Karpas-422 (cell line): ENCODE measurements around the gene NLRP11. TPM values are rescaled to one million over a fixed set of nuclear protein-coding genes. Genes with fewer than 3 reads are reported as not detected.
A peak's percentile ranks its signal among the peaks of the same experiment; 100 is the strongest.
"Not testable (repeated sequence)": the region's sequence is repeated elsewhere in the genome, so short reads cannot be mapped to it uniquely, and the experiment has no call there.

Source experiments
- DNase-seq: peaks from one replicate; pipeline ENCODE4 v3.0.0-alpha.2; 2015
- H2AFZ ChIP-seq: fragments of 200-600 bp; sonication (generic); 2 replicates; pipeline ENCODE4 v1.6.1; 2014; ENCODE audit warnings: antibody characterized with exemption, low read length, mixed read lengths
- H3K27ac ChIP-seq: fragments of 200-600 bp; sonication (generic); 2 replicates; pipeline ENCODE4 v1.5.1; 2014; ENCODE audit warnings: mild to moderate bottlenecking, low read length, moderate library complexity
- H3K27me3 ChIP-seq: fragments of 200-600 bp; sonication (generic); 2 replicates; pipeline ENCODE4 v1.6.1; 2014; ENCODE audit warnings: low read length, mixed read lengths
- H3K36me3 ChIP-seq: fragments of 200-600 bp; sonication (generic); 2 replicates; pipeline ENCODE4 v1.6.1; 2014; ENCODE audit warnings: low read length, mixed read lengths; ENCODE audit not compliant: insufficient read depth
- H3K4me1 ChIP-seq: fragments of 200-600 bp; sonication (generic); 2 replicates; pipeline ENCODE4 v1.6.1; 2014; ENCODE audit warnings: mild to moderate bottlenecking, low read length, mixed read lengths
- H3K4me2 ChIP-seq: fragments of 200-600 bp; sonication (generic); 2 replicates; pipeline ENCODE4 v1.6.1; 2014; ENCODE audit warnings: low read length, low read depth, mild to moderate bottlenecking; ENCODE audit not compliant: poor library complexity, severe bottlenecking
- H3K4me3 ChIP-seq: fragments of 200-600 bp; sonication (generic); 2 replicates; pipeline ENCODE4 v1.5.1; 2014; ENCODE audit warnings: mild to moderate bottlenecking, antibody characterized with exemption, low read length, mixed read lengths
- H3K79me2 ChIP-seq: fragments of 200-600 bp; sonication (generic); 2 replicates; pipeline ENCODE4 v1.6.1; 2014; ENCODE audit warnings: mild to moderate bottlenecking, low read length, mixed read lengths
- H3K9ac ChIP-seq: fragments of 200-600 bp; sonication (generic); 2 replicates; pipeline ENCODE4 v1.6.0; 2014; ENCODE audit warnings: low read length
- H3K9me2 ChIP-seq: fragments of 200-600 bp; sonication (generic), shearing (Covaris generic); replicated peaks from 2 replicates; pipeline ENCODE4 v1.6.0; 2014; ENCODE audit warnings: mild to moderate bottlenecking, low read length, moderate library complexity; ENCODE audit not compliant: insufficient read depth
- H3K9me3 ChIP-seq: fragments of 300-700, 200-600 bp; sonication (generic); 2 replicates; pipeline ENCODE4 v1.6.1; 2014; ENCODE audit warnings: low read length, mixed read lengths
- H4K20me1 ChIP-seq: fragments of 200-600 bp; sonication (generic); 2 replicates; pipeline ENCODE4 v1.6.1; 2014; ENCODE audit warnings: mild to moderate bottlenecking, antibody characterized with exemption, low read length, low read depth; ENCODE audit not compliant: insufficient read depth
- total RNA-seq: library from RNA; depleted of rRNA; stranded (reverse); fragments of >200 nt; shearing (Covaris generic); gene quantifications from 2 replicates; pipeline ENCODE4 v1.2.3, GENCODE V29; 2014; ENCODE audit warnings: low replicate concordance

Gene NLRP11
- total RNA-seq, 1 experiment from 2014 or later: 5.0 TPM

- no peaks in the 10 kb centered on the region for H3K27me3 ChIP-seq
- peaks cover 13% of the 10 kb centered on the region for H3K4me1 ChIP-seq
- no peaks in the 10 kb centered on the region for H3K36me3 ChIP-seq
- peak overlapping the region; percentile 60 for H3K4me2 ChIP-seq
- peak overlapping the region; percentile 95 for H2AFZ ChIP-seq
- H3K9me3 ChIP-seq: no peaks in the 10 kb centered on the region
- H3K9ac ChIP-seq: peak overlapping the region; percentile 39
- H4K20me1 ChIP-seq: no peaks in the 10 kb centered on the region
- peak overlapping the region; percentile 53 for H3K4me3 ChIP-seq
- DNase-seq: peak; percentile 73
- H3K9me2 ChIP-seq: no peaks in the 10 kb centered on the region
- no peak overlapping the region for H3K27ac ChIP-seq
- no peaks in the 10 kb centered on the region for H3K79me2 ChIP-seq
Observed at GRCh38 chr19:55778331-55778730, 53.5 kb downstream of the NLRP11 start.

GRCh38 chr19:55777528-55777927 is 54.3 kb downstream of the NLRP11 start:
- H2AFZ ChIP-seq: peak overlapping the region; percentile 95
- H3K4me3 ChIP-seq: 0 out of 2 replicates have a peak overlapping the region, but pooled peaks have one; percentile 53
- no peaks in the 10 kb centered on the region for H3K9me2 ChIP-seq
- H3K9me3 ChIP-seq: no peaks in the 10 kb centered on the region
- peaks cover 13% of the 10 kb centered on the region for H3K4me1 ChIP-seq
- H3K79me2 ChIP-seq: no peaks in the 10 kb centered on the region
- H3K9ac ChIP-seq: peak overlapping the region; percentile 39; the same call in 1 of the 2 replicates
- H3K36me3 ChIP-seq: no peaks in the 10 kb centered on the region
- no peaks in the 10 kb centered on the region for H4K20me1 ChIP-seq
- no peaks in the 10 kb centered on the region for H3K27me3 ChIP-seq
- H3K4me2 ChIP-seq: peak overlapping the region; percentile 60
- no peak overlapping the region for H3K27ac ChIP-seq
- peak; percentile 90 for DNase-seq

DNA sequence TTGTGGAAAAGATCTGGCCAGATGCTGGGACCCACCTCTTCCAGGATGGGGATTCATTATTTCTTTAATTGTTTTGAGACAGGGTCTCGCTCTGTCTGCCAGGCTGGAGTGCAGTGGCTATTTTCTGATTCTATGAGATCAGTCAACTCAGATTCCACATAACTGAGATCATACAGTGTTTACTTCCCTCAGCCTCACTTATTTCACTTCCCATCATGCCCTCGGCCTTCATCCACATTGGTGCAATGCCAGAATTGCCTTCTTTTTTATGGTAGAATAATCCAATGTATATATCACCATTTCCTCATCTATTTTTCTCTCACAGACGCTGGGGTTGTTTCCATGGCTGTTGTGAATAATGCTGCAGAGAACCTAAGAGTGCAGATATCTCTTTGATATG is 62.2 kb downstream of the NLRP11 start:
- not testable (repeated sequence) for H3K4me1 ChIP-seq, H3K9ac ChIP-seq, H3K9me2 ChIP-seq, H3K4me3 ChIP-seq, H3K27ac ChIP-seq, H4K20me1 ChIP-seq, H3K9me3 ChIP-seq, H3K27me3 ChIP-seq, H3K36me3 ChIP-seq, H2AFZ ChIP-seq, H3K79me2 ChIP-seq, DNase-seq, H3K4me2 ChIP-seq

DNA sequence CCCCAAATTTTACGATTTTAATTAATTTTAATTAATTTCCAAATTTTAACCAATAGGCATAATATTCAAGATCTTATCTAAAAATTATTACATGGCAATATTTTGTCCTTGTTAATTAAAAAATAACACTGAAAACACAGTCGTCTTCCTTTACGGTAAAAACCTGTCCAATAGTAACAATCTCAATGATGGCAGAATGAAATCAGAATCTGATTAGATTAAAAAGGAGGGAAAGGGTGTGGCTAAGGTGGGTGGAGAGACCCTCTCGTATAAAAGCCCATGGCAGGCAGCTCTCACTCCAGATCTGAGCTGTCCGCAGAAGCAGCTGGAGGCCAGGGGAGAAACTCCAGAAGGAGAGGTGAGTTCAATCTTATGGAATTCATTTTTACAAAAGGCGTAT is 63.0 kb downstream of the NLRP11 start, which contains the start of gene RFPL4AL1:
Gene RFPL4AL1 (plus strand): TSS at position 301 of the 400 bp plus-strand sequence. CDS start 2,687 bp downstream, outside the sequence.
- not testable (repeated sequence) for H3K9me3 ChIP-seq, H2AFZ ChIP-seq, H3K27me3 ChIP-seq, H3K4me1 ChIP-seq, H4K20me1 ChIP-seq, H3K4me2 ChIP-seq, H3K9ac ChIP-seq, H3K79me2 ChIP-seq, H3K27ac ChIP-seq, H3K4me3 ChIP-seq, H3K36me3 ChIP-seq, DNase-seq, H3K9me2 ChIP-seq

DNA sequence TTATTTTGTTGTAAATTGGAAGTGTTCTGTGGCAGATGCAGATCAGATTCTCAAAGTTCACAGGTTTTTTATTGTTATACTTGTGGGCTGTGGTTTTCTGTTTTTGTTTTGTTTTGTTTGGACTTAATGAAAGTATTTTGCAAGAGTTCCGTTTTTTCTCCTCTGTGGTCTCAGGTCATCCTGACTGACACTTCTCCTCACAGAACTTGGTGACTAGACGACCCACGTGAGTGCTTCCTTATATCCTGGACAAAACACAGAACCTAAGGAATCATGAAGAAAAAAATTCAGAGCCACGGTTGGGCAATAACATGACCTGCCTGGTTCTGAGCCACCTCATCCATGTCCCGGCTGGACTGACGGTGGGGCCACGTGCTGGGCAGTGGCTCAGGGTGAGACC is 65.3 kb downstream of the NLRP11 start:
- no peak overlapping the region for H2AFZ ChIP-seq
- H4K20me1 ChIP-seq: no peaks in the 10 kb centered on the region
- H3K9me2 ChIP-seq: no peaks in the 10 kb centered on the region
- no peaks in the 10 kb centered on the region for H3K79me2 ChIP-seq
- H3K27me3 ChIP-seq: no peaks in the 10 kb centered on the region
- no peaks in the 10 kb centered on the region for H3K9me3 ChIP-seq
- no peak overlapping the region for H3K4me3 ChIP-seq
- H3K36me3 ChIP-seq: no peaks in the 10 kb centered on the region
- H3K27ac ChIP-seq: no peak overlapping the region
- no peaks in the 10 kb centered on the region for H3K4me1 ChIP-seq
- no peak overlapping the region for H3K4me2 ChIP-seq
- no peak overlapping the region for H3K9ac ChIP-seq
- DNase-seq: no peak

DNA sequence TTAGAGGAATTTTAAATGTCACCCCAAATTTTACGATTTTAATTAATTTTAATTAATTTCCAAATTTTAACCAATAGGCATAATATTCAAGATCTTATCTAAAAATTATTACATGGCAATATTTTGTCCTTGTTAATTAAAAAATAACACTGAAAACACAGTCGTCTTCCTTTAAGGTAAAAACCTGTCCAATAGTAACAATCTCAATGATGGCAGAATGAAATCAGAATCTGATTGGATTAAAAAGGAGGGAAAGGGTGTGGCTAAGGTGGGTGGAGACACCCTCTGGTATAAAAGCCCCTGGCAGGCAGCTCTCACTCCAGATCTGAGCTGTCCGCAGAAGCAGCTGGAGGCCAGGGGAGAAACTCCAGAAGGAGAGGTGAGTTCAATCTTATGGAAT is 73.0 kb downstream of the NLRP11 start, which contains the start of gene RFPL4A:
Gene RFPL4A (plus strand): TSS at position 301 of the 400 bp plus-strand sequence. CDS start 2,704 bp downstream, outside the sequence.
- H3K79me2 ChIP-seq, H2AFZ ChIP-seq, H3K4me3 ChIP-seq, H3K27me3 ChIP-seq, H4K20me1 ChIP-seq, H3K9me3 ChIP-seq, H3K36me3 ChIP-seq, H3K27ac ChIP-seq, H3K9ac ChIP-seq, DNase-seq, H3K9me2 ChIP-seq, H3K4me1 ChIP-seq, H3K4me2 ChIP-seq: not testable (repeated sequence)

DNA sequence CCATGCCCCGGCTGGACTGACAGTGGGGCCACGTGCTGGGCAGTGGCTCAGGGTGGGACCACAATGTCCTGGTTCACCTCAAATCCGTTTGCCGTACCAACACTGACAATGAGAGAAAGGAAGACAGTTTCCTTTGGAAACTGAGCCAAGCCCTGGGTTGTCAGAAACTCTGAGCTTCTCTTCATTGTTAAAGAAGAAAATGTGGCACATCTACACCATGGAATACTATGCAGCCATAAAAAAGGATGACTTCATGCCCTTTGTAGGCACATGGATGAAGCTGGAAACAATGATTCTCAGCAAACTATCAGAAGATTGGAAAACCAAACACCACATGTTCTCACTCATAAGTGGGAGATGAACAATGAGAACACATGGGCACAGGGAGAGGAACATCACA is 75.0 kb downstream of the NLRP11 start:
- not testable (repeated sequence) for H3K9me3 ChIP-seq, H3K27me3 ChIP-seq, H3K4me2 ChIP-seq, H3K27ac ChIP-seq, H3K9me2 ChIP-seq, H2AFZ ChIP-seq, H3K9ac ChIP-seq, H3K4me3 ChIP-seq, H3K4me1 ChIP-seq, H4K20me1 ChIP-seq, H3K79me2 ChIP-seq, DNase-seq, H3K36me3 ChIP-seq

DNA sequence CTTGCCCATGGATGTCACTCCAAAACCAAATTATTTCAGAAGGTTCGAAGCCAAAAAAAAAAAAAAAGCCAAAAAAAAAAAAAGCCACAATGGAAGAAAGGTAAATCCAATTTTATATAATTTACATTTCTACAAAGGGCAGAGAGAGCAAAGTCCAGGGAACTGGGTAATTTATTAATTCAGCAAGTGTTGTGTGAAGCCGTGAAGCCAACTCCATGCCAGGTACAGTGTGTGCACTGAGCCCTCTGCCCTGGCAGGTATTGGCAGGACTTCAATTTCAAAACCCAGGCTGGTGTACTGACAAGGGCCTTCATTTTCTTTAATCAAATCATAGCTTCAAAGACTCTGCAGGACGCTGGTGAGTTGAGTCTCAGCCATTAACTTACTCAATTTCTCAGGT is 78.4 kb downstream of the NLRP11 start:
- Histone ChIP-seq H3K79me2 (no peaks in the 10 kb centered on the region), H2AFZ (no peak overlapping the region), H3K9me2 (no peaks in the 10 kb centered on the region), H3K4me1 (no peaks in the 10 kb centered on the region), H4K20me1 (no peaks in the 10 kb centered on the region), H3K36me3 (no peaks in the 10 kb centered on the region), H3K27ac (no peak overlapping the region), H3K4me2 (no peak overlapping the region), H3K4me3 (no peak overlapping the region), H3K27me3 (no peaks in the 10 kb centered on the region), H3K9ac (no peak overlapping the region), H3K9me3 (no peaks in the 10 kb centered on the region)
- DNase-seq: no peak

GRCh38 chr19:55750715-55751114 is 81.1 kb downstream of the NLRP11 start:
- DNase-seq: no peak
- no peaks in the 10 kb centered on the region for H3K79me2 ChIP-seq
- no peaks in the 10 kb centered on the region for H3K36me3 ChIP-seq

More at GRCh38 chr19:55750715-55751114, 81.1 kb downstream of the NLRP11 start:
- Histone ChIP-seq H3K9ac (no peak overlapping the region), H2AFZ (no peak overlapping the region), H3K9me2 (no peaks in the 10 kb centered on the region), H4K20me1 (no peaks in the 10 kb centered on the region), H3K27me3 (no peaks in the 10 kb centered on the region), H3K27ac (no peak overlapping the region), H3K4me1 (peaks cover 3% of the 10 kb centered on the region; the same call in 1 of the 2 replicates), H3K9me3 (no peaks in the 10 kb centered on the region), H3K4me2 (no peak overlapping the region), H3K4me3 (no peak overlapping the region)
